Measurements from ENCODE around the gene SUMF2.
"Not testable (repeated sequence)": the region's sequence is repeated elsewhere in the genome, so short reads cannot be mapped to it uniquely, and the experiment has no call there.

Gene SUMF2

GRCh38 chr7:56063882-56064625 is at the start of gene SUMF2:
Gene SUMF2, plus strand, starts transcription at chr7:56064286. Its CDS starts 26 bp downstream, at chr7:56064312.
- peak within 1 kb of the TSS; percentile 85 for H3K4me3 ChIP-seq (ENCODE audit: low read depth, low read length)
- DNase-seq (ENCODE audit: low read depth): peak; percentile 95
- peak; percentile 15 for TF ChIP-seq CTCF (IDR thresholded peaks at IDR 0.05; ENCODE audit: insufficient read depth, low read depth, low read length, missing control alignments)

GRCh38 chr7:56017015-56017414 is 47.1 kb upstream of the SUMF2 start:
- not testable (repeated sequence) for DNase-seq (ENCODE audit: low read depth); H3K4me3 ChIP-seq (ENCODE audit: low read depth, low read length)

- no peak for DNase-seq (ENCODE audit: low read depth)
Measured at GRCh38 chr7:56019501-56019900, 44.6 kb upstream of the SUMF2 start.

GRCh38 chr7:56023500-56023899 is 40.6 kb upstream of the SUMF2 start:
- TF ChIP-seq CTCF (IDR thresholded peaks at IDR 0.05; ENCODE audit: insufficient read depth, low read depth, low read length, missing control alignments): no peak

More at GRCh38 chr7:56019501-56019900, 44.6 kb upstream of the SUMF2 start:
- TF ChIP-seq CTCF (IDR thresholded peaks at IDR 0.05; ENCODE audit: insufficient read depth, low read depth, low read length, missing control alignments): no peak
- H3K4me3 ChIP-seq (ENCODE audit: low read depth, low read length): no peak overlapping the region

GRCh38 chr7:56026538-56026937 is 37.5 kb upstream of the SUMF2 start:
- DNase-seq (ENCODE audit: low read depth): no peak
- H3K4me3 ChIP-seq (ENCODE audit: low read depth, low read length): no peak overlapping the region
- TF ChIP-seq CTCF (IDR thresholded peaks at IDR 0.05; ENCODE audit: insufficient read depth, low read depth, low read length, missing control alignments): no peak

More at GRCh38 chr7:56023500-56023899, 40.6 kb upstream of the SUMF2 start:
- no peak for DNase-seq (ENCODE audit: low read depth)
- no peak overlapping the region for H3K4me3 ChIP-seq (ENCODE audit: low read depth, low read length)

- DNase-seq (ENCODE audit: low read depth): no peak
- no peak overlapping the region for H3K4me3 ChIP-seq (ENCODE audit: low read depth, low read length)
- TF ChIP-seq CTCF (IDR thresholded peaks at IDR 0.05; ENCODE audit: insufficient read depth, low read depth, low read length, missing control alignments): no peak
Measured at GRCh38 chr7:56028942-56029630, 35.0 kb upstream of the SUMF2 start.

GRCh38 chr7:56030340-56030739 is 33.7 kb upstream of the SUMF2 start:
- no peak for TF ChIP-seq CTCF (IDR thresholded peaks at IDR 0.05; ENCODE audit: insufficient read depth, low read depth, low read length, missing control alignments)
- no peak for DNase-seq (ENCODE audit: low read depth)
- no peak overlapping the region for H3K4me3 ChIP-seq (ENCODE audit: low read depth, low read length)

GRCh38 chr7:56031556-56031955 is 32.5 kb upstream of the SUMF2 start:
- not testable (repeated sequence) for H3K4me3 ChIP-seq (ENCODE audit: low read depth, low read length); DNase-seq (ENCODE audit: low read depth)

- not testable (repeated sequence) for DNase-seq (ENCODE audit: low read depth); H3K4me3 ChIP-seq (ENCODE audit: low read depth, low read length)
Measured at GRCh38 chr7:56032578-56032977, 31.5 kb upstream of the SUMF2 start.

Measured in GM12865 (cell line).